HEK293 (cell line): Measurements from ENCODE around the gene TFE3.

ENCODE experiments used
- CTCF ChIA-PET: fragments of 350-600 bp; formaldehyde crosslinking; extraction: SDS; loops from one replicate; lab custom pipeline; 2021; ENCODE audit warnings: antibody characterized with exemption; lab: Yijun Ruan, JAX
- POLR2A ChIA-PET: fragments of 300-600 bp; formaldehyde crosslinking; extraction: SDS; loops from one replicate; lab custom pipeline; 2020; ENCODE audit warnings: antibody characterized with exemption, inconsistent platforms; lab: Yijun Ruan, JAX
- H3K27ac ChIP-seq: fragments of 200-500 bp; sonication (Bioruptor generic); 2 replicates; pipeline ENCODE4 v1.5.1; 2014; ENCODE audit warnings: low read depth, low read length, control low read depth, inconsistent platforms; ENCODE audit errors: extremely low read depth
- H3K36me3 ChIP-seq, 2 experiments: fragments of 200-500 bp in 1 of 2; sonication (Bioruptor generic) in 1 of 2; 1 replicate in 1 of 2; 2 replicates in 1 of 2; pipeline ENCODE4 v1.5.1; 2014 to 2017; ENCODE audit warnings: inconsistent platforms in 2 of 2, low read length in 2 of 2; ENCODE audit not compliant: control insufficient read depth in 2 of 2, insufficient read depth in 1 of 2
- H3K4me1 ChIP-seq: fragments of 200-500 bp; sonication (Bioruptor generic); 2 replicates; pipeline ENCODE4 v1.5.1; 2014; ENCODE audit warnings: mild to moderate bottlenecking, low read length, inconsistent platforms; ENCODE audit not compliant: control insufficient read depth, insufficient read depth
- H3K4me3 ChIP-seq: 2 replicates; pipeline ENCODE4 v1.5.1; 2011; ENCODE audit warnings: low read depth, mild to moderate bottlenecking, control low read depth, low read length, moderate library complexity
- H3K9me3 ChIP-seq: fragments of 200-500 bp; sonication (Bioruptor generic); 2 replicates; pipeline ENCODE4 v1.5.1; 2014; ENCODE audit warnings: low read depth, low read length, inconsistent platforms; ENCODE audit not compliant: control insufficient read depth, insufficient read depth
- BCL11A ChIP-seq: fragments of 450-650 bp; formaldehyde crosslinking; IDR thresholded peaks from 2 replicates; pipeline ENCODE4 v1.5.1; 2016; ENCODE audit warnings: low read depth, missing biosample characterization, missing genetic modification characterization
- GLI4 ChIP-seq: fragments of 450-650 bp; formaldehyde crosslinking; IDR thresholded peaks from 2 replicates; pipeline ENCODE4 v1.5.1; 2016; ENCODE audit warnings: missing biosample characterization, missing genetic modification characterization
- HOXA7 ChIP-seq: sonication (generic); formaldehyde crosslinking; IDR thresholded peaks from 2 replicates; pipeline ENCODE4 v1.8.1; 2022; ENCODE audit warnings: missing genetic modification reagents, borderline replicate concordance
- IKZF3 ChIP-seq: fragments of 450-650 bp; IDR thresholded peaks from 2 replicates; pipeline ENCODE4 v1.5.0; 2018; ENCODE audit warnings: missing biosample characterization, mild to moderate bottlenecking, missing genetic modification characterization, moderate library complexity
- RBAK ChIP-seq: fragments of 450-650 bp; formaldehyde crosslinking; IDR thresholded peaks from 2 replicates; pipeline ENCODE4 v1.5.1; 2016; ENCODE audit warnings: missing biosample characterization, missing genetic modification characterization
- ZBTB20 ChIP-seq: fragments of 450-650 bp; formaldehyde crosslinking; IDR thresholded peaks from 2 replicates; pipeline ENCODE4 v1.5.1; 2016; ENCODE audit warnings: missing biosample characterization, missing genetic modification characterization
- ZIC2 ChIP-seq: fragments of 450-650 bp; formaldehyde crosslinking; IDR thresholded peaks from 2 replicates; pipeline ENCODE4 v1.5.1; 2016; ENCODE audit warnings: missing biosample characterization, missing genetic modification characterization
- ZNF10 ChIP-seq: fragments of 450-650 bp; formaldehyde crosslinking; IDR thresholded peaks from 2 replicates; pipeline ENCODE4 v1.5.1; 2017; ENCODE audit warnings: missing biosample characterization, missing genetic modification characterization
- ZNF112 ChIP-seq: fragments of 450-650 bp; formaldehyde crosslinking; IDR thresholded peaks from 2 replicates; pipeline ENCODE4 v1.5.0; 2017; ENCODE audit warnings: missing biosample characterization, missing genetic modification characterization
- ZNF146 ChIP-seq: fragments of 450-650 bp; formaldehyde crosslinking; IDR thresholded peaks from 2 replicates; pipeline ENCODE4 v1.5.1; 2016; ENCODE audit warnings: missing biosample characterization, missing genetic modification characterization
- ZNF155 ChIP-seq: fragments of 450-650 bp; formaldehyde crosslinking; IDR thresholded peaks from 2 replicates; pipeline ENCODE4 v1.5.1; 2016; ENCODE audit warnings: missing biosample characterization, missing genetic modification characterization
- ZNF24 ChIP-seq: fragments of 450-650 bp; formaldehyde crosslinking; IDR thresholded peaks from 2 replicates; pipeline ENCODE4 v1.5.1; 2016; ENCODE audit warnings: missing biosample characterization, missing genetic modification characterization
- ZNF354C ChIP-seq: fragments of 450-650 bp; formaldehyde crosslinking; IDR thresholded peaks from 2 replicates; pipeline ENCODE4 v1.5.1; 2016; ENCODE audit warnings: missing biosample characterization, missing genetic modification characterization, low read depth, borderline replicate concordance
- ZNF391 ChIP-seq: fragments of 450-650 bp; formaldehyde crosslinking; IDR thresholded peaks from 2 replicates; pipeline ENCODE4 v1.5.1; 2016; ENCODE audit warnings: low read depth, missing biosample characterization, missing genetic modification characterization, borderline replicate concordance
- ZNF394 ChIP-seq: fragments of 450-650 bp; formaldehyde crosslinking; IDR thresholded peaks from 2 replicates; pipeline ENCODE4 v1.5.1; 2016; ENCODE audit warnings: missing biosample characterization, missing genetic modification characterization, mild to moderate bottlenecking, moderate library complexity, borderline replicate concordance
- ZNF473 ChIP-seq: fragments of 450-650 bp; formaldehyde crosslinking; IDR thresholded peaks from 2 replicates; pipeline ENCODE4 v1.5.1; 2017; ENCODE audit warnings: missing biosample characterization, missing genetic modification characterization
- ZNF48 ChIP-seq: fragments of 450-650 bp; formaldehyde crosslinking; IDR thresholded peaks from 2 replicates; pipeline ENCODE4 v1.5.1; 2016; ENCODE audit warnings: missing biosample characterization, missing genetic modification characterization
- ZNF544 ChIP-seq: fragments of 450-650 bp; formaldehyde crosslinking; IDR thresholded peaks from 2 replicates; pipeline ENCODE4 v1.5.0; 2017; ENCODE audit warnings: missing biosample characterization, missing genetic modification characterization
- ZNF560 ChIP-seq: fragments of 450-650 bp; formaldehyde crosslinking; IDR thresholded peaks from 2 replicates; pipeline ENCODE4 v1.5.1; 2017; ENCODE audit warnings: missing biosample characterization, missing genetic modification characterization, borderline replicate concordance
- ZNF621 ChIP-seq: fragments of 450-650 bp; formaldehyde crosslinking; IDR thresholded peaks from 2 replicates; pipeline ENCODE4 v1.5.1; 2017; ENCODE audit warnings: missing biosample characterization, missing genetic modification characterization
- ZNF623 ChIP-seq: fragments of 450-650 bp; formaldehyde crosslinking; IDR thresholded peaks from 2 replicates; pipeline ENCODE4 v1.5.1; 2016; ENCODE audit warnings: missing biosample characterization, missing genetic modification characterization
- ZXDB ChIP-seq: fragments of 450-650 bp; formaldehyde crosslinking; IDR thresholded peaks from 2 replicates; pipeline ENCODE4 v1.5.1; 2016; ENCODE audit warnings: missing biosample characterization, missing genetic modification characterization
- TF ChIP-seq, protein P1 (sequence below): fragments of 450-650 bp; IDR thresholded peaks from 2 replicates; pipeline ENCODE4 v1.5.1; 2018; ENCODE audit warnings: missing biosample characterization, mild to moderate bottlenecking, missing genetic modification characterization
- TF ChIP-seq, protein P2 (sequence below): fragments of 450-650 bp; formaldehyde crosslinking; IDR thresholded peaks from 2 replicates; pipeline ENCODE4 v1.5.1; 2016; ENCODE audit warnings: missing biosample characterization, missing genetic modification characterization
- TF ChIP-seq, protein P3 (sequence below): fragments of 450-650 bp; formaldehyde crosslinking; IDR thresholded peaks from 2 replicates; pipeline ENCODE4 v1.5.1; 2017; ENCODE audit warnings: missing biosample characterization, missing genetic modification characterization
- TF ChIP-seq, protein P4 (sequence below): fragments of 450-650 bp; formaldehyde crosslinking; IDR thresholded peaks from 2 replicates; pipeline ENCODE4 v1.5.1; 2016; ENCODE audit warnings: missing biosample characterization, missing genetic modification characterization
- TF ChIP-seq, protein P5 (sequence below): fragments of 450-650 bp; formaldehyde crosslinking; IDR thresholded peaks from 2 replicates; pipeline ENCODE4 v1.5.1; 2016; ENCODE audit warnings: missing biosample characterization, missing genetic modification characterization

The TFE3 gene

DNA sequence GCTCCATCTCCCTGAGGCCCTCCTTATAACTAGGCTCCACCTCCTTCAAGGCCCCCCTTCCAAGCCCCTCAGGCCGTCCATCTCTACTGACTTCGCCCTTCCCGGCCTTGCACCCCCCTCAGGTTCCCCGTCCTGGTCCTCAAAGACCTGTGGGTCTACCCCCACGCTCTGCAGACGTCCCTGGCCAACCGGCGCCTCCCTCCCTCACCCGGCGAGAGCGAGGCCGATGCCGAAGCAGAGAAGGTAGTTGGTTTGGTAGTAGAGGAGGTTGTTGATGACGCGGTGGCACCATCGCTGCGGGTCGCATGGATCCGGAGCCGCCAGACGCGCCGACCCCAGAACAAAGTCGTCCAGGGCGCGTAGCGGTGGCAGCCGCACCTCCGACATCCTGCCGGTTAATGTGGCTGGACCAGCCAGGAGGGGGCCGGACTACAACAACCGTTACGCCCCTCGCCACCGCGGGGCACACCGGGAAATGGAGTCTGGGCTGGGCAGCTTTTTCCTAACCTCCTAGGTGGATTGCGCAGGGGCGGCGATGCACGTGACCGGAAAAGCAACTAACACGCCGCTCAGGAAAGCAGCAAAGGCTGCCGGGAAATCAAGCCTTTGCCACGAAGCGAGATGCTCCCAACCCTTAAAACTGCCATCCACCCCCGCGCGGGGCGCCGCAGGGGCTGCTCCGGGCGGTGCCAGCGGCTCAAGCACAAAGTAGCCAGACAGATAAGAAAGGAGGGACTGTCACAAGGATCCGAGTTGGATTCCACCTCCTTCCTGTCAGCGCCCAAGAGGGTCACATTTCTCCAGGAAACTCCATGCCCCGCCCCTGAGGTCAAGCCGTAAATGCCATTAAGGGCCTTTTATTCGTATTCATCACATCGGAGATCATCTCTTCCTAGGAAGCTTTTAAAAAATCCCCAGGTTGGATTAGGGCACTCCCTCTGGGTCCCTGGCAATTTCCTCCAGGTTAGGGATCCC lies 30.7 kb upstream of the TFE3 start, which contains the start of gene PRAF2:
PRAF2 (minus strand) TSS at position 402 of the 975 bp plus-strand sequence; CDS start at position 387, 15 bp downstream.
- peaks cover 0 to 50% of the 10 kb centered on the region in 2 experiments; a peak in 1 of 3 replicates for H3K36me3 ChIP-seq
- peaks cover 4% of the 10 kb centered on the region; the same call in 1 of the 2 replicates for H3K4me1 ChIP-seq
- ChIA-PET POLR2A (interaction anchor here (0.6 kb wide), 1 partner anchor 21 kb away, joined by 3 read pairs; no protein-coding TSS in a partner anchor), CTCF (interaction anchor here (0.7 kb wide), 1 partner anchor 493 kb away, joined by 5 read pairs; no protein-coding TSS in a partner anchor)
- peak within 1 kb of the TSS; percentile 47 for H3K4me3 ChIP-seq
- no peaks in the 10 kb centered on the region for H3K9me3 ChIP-seq
- peak within 1 kb of the TSS; percentile 54 for H3K27ac ChIP-seq
- TF ChIP-seq, protein P1, sequence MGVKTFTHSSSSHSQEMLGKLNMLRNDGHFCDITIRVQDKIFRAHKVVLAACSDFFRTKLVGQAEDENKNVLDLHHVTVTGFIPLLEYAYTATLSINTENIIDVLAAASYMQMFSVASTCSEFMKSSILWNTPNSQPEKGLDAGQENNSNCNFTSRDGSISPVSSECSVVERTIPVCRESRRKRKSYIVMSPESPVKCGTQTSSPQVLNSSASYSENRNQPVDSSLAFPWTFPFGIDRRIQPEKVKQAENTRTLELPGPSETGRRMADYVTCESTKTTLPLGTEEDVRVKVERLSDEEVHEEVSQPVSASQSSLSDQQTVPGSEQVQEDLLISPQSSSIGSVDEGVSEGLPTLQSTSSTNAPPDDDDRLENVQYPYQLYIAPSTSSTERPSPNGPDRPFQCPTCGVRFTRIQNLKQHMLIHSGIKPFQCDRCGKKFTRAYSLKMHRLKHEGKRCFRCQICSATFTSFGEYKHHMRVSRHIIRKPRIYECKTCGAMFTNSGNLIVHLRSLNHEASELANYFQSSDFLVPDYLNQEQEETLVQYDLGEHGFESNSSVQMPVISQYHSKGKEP (tag by site-specific recombination), result no peak
- TF ChIP-seq ZNF48 (tag by site-specific recombination) (no peak), IKZF3 (no peak), ZNF473 (no peak), ZNF623 (tag by site-specific recombination) (no peak), GLI4 (tag by site-specific recombination) (no peak), ZIC2 (tag by site-specific recombination) (peak; percentile 35), ZBTB20 (tag by site-specific recombination) (peak; percentile 58; the same call in 1 of the 2 replicates), RBAK (tag by site-specific recombination) (no peak), ZNF394 (tag by site-specific recombination) (no peak), ZNF621 (no peak), ZNF10 (tag by site-specific recombination) (no peak), ZNF544 (tag by site-specific recombination) (no peak), ZXDB (peak; percentile 97), ZNF391 (tag by site-specific recombination) (no peak; the same call in 1 of the 2 replicates), ZNF146 (tag by site-specific recombination) (no peak), ZNF354C (tag by site-specific recombination) (no peak), ZNF560 (tag by site-specific recombination) (no peak), ZNF24 (tag by site-specific recombination) (peak; percentile 13; the same call in 1 of the 2 replicates), BCL11A (no peak), ZNF112 (no peak), ZNF155 (tag by site-specific recombination) (no peak), HOXA7 (no peak)
- TF ChIP-seq, protein P2, sequence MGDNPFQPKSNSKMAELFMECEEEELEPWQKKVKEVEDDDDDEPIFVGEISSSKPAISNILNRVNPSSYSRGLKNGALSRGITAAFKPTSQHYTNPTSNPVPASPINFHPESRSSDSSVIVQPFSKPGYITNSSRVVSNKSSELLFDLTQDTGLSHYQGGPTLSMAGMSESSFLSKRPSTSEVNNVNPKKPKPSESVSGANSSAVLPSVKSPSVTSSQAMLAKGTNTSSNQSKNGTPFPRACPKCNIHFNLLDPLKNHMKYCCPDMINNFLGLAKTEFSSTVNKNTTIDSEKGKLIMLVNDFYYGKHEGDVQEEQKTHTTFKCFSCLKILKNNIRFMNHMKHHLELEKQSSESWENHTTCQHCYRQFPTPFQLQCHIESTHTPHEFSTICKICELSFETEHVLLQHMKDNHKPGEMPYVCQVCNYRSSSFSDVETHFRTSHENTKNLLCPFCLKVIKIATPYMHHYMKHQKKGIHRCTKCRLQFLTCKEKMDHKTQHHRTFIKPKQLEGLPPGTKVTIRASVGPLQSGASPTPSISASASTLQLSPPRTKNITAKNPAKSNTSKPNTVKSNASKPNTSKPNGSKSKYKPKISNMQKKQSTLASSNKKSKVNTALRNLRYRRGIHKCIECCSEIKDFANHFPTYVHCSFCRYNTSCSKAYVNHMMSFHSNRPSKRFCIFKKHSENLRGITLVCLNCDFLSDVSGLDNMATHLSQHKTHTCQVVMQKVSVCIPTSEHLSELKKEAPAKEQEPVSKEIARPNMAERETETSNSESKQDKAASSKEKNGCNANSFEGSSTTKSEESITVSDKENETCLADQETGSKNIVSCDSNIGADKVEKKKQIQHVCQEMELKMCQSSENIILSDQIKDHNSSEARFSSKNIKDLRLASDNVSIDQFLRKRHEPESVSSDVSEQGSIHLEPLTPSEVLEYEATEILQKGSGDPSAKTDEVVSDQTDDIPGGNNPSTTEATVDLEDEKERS (tag by site-specific recombination), result no peak
- TF ChIP-seq, protein P3, sequence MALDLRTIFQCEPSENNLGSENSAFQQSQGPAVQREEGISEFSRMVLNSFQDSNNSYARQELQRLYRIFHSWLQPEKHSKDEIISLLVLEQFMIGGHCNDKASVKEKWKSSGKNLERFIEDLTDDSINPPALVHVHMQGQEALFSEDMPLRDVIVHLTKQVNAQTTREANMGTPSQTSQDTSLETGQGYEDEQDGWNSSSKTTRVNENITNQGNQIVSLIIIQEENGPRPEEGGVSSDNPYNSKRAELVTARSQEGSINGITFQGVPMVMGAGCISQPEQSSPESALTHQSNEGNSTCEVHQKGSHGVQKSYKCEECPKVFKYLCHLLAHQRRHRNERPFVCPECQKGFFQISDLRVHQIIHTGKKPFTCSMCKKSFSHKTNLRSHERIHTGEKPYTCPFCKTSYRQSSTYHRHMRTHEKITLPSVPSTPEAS (tag by site-specific recombination), result no peak
- TF ChIP-seq, protein P4, sequence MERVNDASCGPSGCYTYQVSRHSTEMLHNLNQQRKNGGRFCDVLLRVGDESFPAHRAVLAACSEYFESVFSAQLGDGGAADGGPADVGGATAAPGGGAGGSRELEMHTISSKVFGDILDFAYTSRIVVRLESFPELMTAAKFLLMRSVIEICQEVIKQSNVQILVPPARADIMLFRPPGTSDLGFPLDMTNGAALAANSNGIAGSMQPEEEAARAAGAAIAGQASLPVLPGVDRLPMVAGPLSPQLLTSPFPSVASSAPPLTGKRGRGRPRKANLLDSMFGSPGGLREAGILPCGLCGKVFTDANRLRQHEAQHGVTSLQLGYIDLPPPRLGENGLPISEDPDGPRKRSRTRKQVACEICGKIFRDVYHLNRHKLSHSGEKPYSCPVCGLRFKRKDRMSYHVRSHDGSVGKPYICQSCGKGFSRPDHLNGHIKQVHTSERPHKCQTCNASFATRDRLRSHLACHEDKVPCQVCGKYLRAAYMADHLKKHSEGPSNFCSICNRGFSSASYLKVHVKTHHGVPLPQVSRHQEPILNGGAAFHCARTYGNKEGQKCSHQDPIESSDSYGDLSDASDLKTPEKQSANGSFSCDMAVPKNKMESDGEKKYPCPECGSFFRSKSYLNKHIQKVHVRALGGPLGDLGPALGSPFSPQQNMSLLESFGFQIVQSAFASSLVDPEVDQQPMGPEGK (tag by site-specific recombination), result peak; percentile 31
- TF ChIP-seq, protein P5, sequence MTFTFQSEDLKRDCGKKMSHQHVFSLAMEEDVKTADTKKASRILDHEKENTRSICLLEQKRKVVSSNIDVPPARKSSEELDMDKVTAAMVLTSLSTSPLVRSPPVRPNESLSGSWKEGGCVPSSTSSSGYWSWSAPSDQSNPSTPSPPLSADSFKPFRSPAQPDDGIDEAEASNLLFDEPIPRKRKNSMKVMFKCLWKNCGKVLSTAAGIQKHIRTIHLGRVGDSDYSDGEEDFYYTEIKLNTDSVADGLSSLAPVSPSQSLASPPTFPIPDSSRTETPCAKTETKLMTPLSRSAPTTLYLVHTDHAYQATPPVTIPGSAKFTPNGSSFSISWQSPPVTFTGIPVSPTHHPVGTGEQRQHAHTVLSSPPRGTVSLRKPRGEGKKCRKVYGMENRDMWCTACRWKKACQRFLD, result no peak
